AG08395 (cell line): ENCODE results near the gene HIGD1A.

ENCODE experiments used
- DNase-seq: peaks from one replicate; pipeline ENCODE4 v3.0.0; 2012; ENCODE audit warnings: mixed read lengths, low spot score

HIGD1A gene

GRCh38 chr3:42735019-42735418 lies 69.3 kb downstream of the HIGD1A start:
- no peak for DNase-seq

- DNase-seq: no peak
Measured at GRCh38 chr3:42734263-42734860, 69.9 kb downstream of the HIGD1A start.

GRCh38 chr3:42733501-42734262 lies 70.6 kb downstream of the HIGD1A start:
- DNase-seq: no peak
